ENCODE results near the gene CRKL.
"Not testable (repeated sequence)": the region's sequence is repeated elsewhere in the genome, so short reads cannot be mapped to it uniquely, and the experiment has no call there.

DNA sequence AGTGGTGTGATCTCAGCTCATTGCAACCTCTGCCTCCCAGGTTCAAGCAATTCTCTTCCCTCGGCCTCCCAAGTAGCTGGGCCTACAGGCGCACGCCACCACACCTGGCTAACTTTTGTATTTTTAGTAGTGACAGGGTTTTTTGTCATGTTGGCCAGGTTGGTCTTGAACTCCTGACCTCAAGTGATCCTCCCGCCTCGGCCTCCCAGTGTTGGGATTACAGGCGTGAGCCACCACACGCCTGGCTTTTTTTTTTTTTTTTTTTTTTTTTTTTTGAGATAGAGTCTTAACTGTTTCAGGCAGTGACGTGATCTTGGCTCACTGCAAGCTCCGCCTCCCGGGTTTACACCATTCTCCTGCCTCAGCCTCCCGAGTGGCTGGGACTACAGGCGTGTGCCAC, 13.2 kb downstream of the CRKL start:
- not testable (repeated sequence) for TF ChIP-seq CTCF (conservative IDR thresholded peaks at IDR 0.05); EZH2 (IDR thresholded peaks at IDR 0.05; ENCODE audit: low read depth)

Data from PC-9 (cell line).